Epithelial cell of esophagus (primary cell): ENCODE data around the gene TGFBR1.
"Not testable (repeated sequence)": the region's sequence is repeated elsewhere in the genome, so short reads cannot be mapped to it uniquely, and the experiment has no call there.

Experiments
- DNase-seq: peaks from one replicate; pipeline ENCODE4 v3.0.0; 2010; ENCODE audit warnings: low read depth
- H3K4me3 ChIP-seq: 2 replicates; pipeline ENCODE4 v1.5.1; 2011; ENCODE audit warnings: mild to moderate bottlenecking, low read length, control low read depth
- CTCF ChIP-seq: IDR thresholded peaks from 2 replicates; pipeline ENCODE4 v1.5.1; 2011; ENCODE audit warnings: low read depth, mild to moderate bottlenecking, low read length, control low read depth, inconsistent platforms; ENCODE audit not compliant: insufficient read depth; ENCODE audit errors: missing control alignments

The TGFBR1 gene

GRCh38 chr9:99185934-99186333 is 81.0 kb downstream of the TGFBR1 start:
- DNase-seq = no peak
- H3K4me3 ChIP-seq = no peak overlapping the region
- no peak for TF ChIP-seq CTCF

- no peak for DNase-seq
- TF ChIP-seq CTCF = no peak
- no peak overlapping the region for H3K4me3 ChIP-seq
Measured at GRCh38 chr9:99187311-99187710, 82.4 kb downstream of the TGFBR1 start.

- no peak overlapping the region for H3K4me3 ChIP-seq
- no peak for DNase-seq
- TF ChIP-seq CTCF = no peak
Measured at GRCh38 chr9:99189186-99189585, 84.3 kb downstream of the TGFBR1 start.

- no peak for DNase-seq
- no peak for TF ChIP-seq CTCF
- no peak overlapping the region for H3K4me3 ChIP-seq
Measured at GRCh38 chr9:99189887-99190596, 85.1 kb downstream of the TGFBR1 start.

GRCh38 chr9:99190597-99191283 is 85.8 kb downstream of the TGFBR1 start:
- TF ChIP-seq CTCF = no peak
- no peak for DNase-seq
- no peak overlapping the region for H3K4me3 ChIP-seq

- no peak overlapping the region for H3K4me3 ChIP-seq
- DNase-seq = peak; percentile 25
- peak; percentile 20 for TF ChIP-seq CTCF
Measured at GRCh38 chr9:99192786-99193465, 88.0 kb downstream of the TGFBR1 start.

- H3K4me3 ChIP-seq = no peak overlapping the region
- TF ChIP-seq CTCF = no peak
- DNase-seq = no peak
Measured at GRCh38 chr9:99193466-99193821, 88.5 kb downstream of the TGFBR1 start.

GRCh38 chr9:99196484-99196883 is 91.6 kb downstream of the TGFBR1 start:
- H3K4me3 ChIP-seq, DNase-seq: not testable (repeated sequence)
